ENCODE data around the gene HERPUD2.
"Not testable (repeated sequence)": the region's sequence is repeated elsewhere in the genome, so short reads cannot be mapped to it uniquely, and the experiment has no call there.

The HERPUD2 gene

DNA sequence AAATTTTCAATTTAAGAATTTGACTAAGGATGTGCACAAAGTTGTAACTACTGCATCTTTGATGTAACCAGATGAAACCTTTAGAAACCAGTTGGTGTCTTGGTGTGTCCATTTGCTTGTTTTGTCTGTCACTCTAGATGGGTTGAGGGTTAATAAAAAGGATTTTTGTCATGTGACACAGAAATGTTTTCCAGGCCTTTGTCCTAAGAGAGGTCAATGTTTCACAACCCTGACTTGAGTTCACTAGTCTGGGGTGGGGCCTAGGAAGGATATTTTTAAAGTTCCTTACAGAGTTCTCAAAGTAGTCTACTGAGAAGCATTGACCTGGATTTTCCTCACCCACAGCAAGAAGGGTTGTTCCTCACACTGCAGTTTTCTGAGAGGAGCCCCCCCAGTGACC is 90.3 kb downstream of the HERPUD2 start:
- no peak for DNase-seq

DNA sequence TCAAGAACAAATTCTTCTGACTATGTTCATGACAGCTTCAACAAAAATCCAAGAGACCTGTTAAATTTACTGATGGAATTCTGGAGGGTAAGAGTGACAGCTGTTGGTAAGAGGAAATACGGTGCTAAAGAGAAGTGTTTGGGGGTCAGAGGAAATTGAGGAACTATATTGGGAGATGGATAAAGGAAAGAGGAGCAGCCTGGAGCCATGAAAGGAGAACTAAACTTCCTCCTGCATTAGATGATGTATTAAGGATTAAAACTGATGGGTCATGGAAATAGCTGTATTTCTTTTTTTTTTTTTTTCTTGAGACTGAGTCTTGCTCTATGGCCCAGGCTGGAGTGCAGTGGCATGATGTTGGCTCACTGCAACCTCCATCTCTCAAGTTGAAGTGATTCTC is 95.3 kb downstream of the HERPUD2 start:
- no peak for DNase-seq

DNA sequence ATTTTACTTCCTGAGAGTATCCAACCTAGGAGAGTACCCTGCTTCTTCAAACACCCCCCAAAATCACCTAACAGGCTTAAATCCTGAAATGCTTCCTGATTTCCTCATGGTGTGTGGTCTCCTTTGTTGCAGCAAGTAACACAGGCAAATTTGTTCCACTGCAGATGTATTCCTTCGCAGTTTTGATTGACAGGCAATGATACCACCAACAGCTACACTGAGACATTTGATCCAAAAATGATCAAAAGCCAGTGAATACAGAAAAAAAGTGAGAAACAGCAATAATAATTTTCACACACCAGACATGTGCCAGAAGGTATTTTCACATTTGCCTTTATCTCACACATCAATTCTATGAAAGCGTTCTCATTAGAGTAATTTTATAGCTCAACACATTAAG is 95.9 kb downstream of the HERPUD2 start:
- DNase-seq = no peak

DNA sequence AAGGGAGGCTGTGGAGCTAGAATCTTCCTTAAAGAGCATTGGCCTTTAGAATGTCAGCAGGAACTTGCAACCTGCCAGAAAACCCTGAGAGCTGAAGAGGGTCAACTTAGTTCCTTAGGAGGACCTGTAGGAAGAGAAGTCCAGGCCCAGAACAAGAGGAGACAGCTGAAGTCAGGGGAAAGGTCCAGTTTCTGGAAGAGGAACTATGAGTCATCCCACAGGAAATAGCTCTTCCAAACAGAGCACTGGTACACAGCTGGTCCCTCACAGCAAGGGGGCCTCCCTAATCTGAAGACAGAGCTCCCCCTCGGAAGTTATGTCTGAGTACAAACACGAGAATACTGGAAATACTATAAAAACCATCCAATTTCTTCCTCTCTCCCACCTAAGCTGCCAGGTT is 98.9 kb downstream of the HERPUD2 start:
- DNase-seq = no peak

DNA sequence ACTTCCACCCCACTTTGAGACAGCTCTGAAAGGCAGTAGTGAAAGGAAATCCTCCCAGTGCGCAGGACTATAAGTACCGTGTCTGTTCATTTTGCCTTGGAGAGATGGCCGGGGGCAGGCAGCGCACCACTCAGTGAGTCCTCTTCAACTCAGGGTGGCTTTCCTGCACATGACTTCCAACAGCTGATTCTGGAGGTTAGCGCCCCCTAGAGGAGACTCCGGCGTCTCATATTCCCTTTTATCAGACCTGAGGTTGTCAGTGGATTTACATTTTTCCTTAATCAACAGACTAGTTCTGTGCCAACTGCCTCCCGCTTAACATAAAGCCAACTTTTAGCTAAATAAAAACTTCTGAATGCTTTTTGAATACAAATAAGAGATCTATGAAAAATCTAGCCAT is 101.0 kb downstream of the HERPUD2 start:
- no peak for DNase-seq

DNA sequence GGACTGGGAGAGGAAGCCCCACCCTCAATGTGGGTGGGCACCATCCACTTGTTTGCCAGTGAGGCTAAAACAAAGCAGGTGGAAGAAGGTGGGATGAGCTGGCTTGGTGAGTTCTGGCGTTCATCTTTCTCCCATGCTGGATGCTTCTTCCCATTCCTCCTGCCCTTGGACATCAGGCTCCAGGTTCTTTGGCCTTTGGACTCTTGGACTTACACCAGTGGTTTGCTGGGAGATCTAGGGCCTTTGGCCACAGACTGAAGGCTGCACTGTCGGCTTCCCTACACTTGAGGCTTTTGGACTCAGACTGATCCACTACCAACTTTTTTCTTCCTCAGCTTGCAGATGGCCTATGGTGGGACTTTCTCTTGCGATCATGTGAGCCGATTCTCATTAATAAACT is 106.3 kb downstream of the HERPUD2 start:
- DNase-seq = no peak

DNA sequence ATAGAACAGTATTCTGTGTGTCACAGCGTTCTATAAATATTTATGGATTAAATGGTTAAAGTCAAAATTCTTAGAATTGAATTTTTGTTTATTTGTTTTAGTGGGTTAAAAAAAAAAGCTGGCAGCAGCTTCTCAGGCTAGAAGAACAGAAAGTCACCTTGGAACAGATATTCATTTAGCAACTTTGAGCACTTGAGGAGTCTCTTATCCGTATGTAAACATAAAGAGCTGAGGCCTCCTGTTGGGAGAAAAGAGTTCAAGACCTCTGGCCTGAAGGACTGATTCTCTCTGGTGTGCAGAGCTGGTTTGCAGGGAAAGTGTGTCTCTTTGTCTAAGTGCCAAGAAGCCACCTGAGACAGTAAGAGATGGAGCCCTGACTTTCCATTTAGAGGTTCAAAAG is 109.9 kb downstream of the HERPUD2 start:
- no peak for DNase-seq

DNA sequence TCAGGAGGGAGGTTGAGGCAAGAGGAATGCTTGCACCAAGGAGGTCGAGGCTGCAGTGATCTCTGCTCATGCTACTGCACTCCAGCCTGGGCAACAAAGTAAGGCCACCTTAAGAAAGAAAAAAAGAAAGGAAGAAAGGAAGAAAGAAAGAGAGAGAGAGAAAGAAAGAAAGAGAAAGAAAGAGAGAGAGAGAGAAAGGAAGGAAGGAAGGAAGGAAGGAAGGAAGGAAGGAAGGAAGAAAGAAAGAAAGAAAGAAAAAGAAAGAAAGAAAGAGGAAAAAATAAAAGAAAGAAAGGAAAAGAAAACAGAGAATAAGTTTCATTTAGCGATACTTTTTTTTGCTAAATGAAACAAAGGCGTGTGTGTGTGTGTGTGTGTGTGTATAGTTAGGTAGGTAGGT is 110.4 kb downstream of the HERPUD2 start:
- DNase-seq = not testable (repeated sequence)

Data from activated naive CD4-positive, alpha-beta T cell treated with Interleukin-2 at 50 U/mL for 16 hours (primary cell).